ENCODE results near the gene ZNF143. TPM values are rescaled to one million over a fixed set of nuclear protein-coding genes. Genes with fewer than 3 reads are reported as not detected.

Gene ZNF143
- total RNA-seq, 1 donor from 2014 or later: 28.3 TPM

DNA sequence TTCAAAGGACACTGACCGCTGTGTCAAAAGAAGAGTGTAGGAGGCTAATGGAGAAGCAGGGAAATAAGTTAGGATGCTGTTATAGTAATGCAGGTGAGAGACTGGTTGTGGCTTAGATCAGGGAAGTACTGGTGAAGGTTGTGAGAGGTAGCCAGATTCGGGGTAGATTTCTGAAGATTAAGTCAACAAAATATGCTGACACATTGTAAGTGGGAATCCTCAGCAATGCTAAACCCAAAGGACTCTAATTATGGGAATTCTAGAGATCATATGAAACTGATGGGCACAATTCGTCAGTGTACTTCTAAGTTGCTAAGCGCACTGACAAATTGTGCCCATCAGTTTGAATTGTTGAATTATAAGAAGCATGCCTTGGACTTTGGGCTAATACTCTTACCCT is 10.0 kb downstream of the ZNF143 start:
- Mint-ChIP-seq H3K36me3 (ENCODE audit: low read depth, unreplicated experiment) (peaks cover 4% of the 10 kb centered on the region), H3K9me3 (ENCODE audit: unreplicated experiment) (no peaks in the 10 kb centered on the region), H3K4me3 (ENCODE audit: unreplicated experiment) (no peak overlapping the region), H3K27me3 (ENCODE audit: low read depth, unreplicated experiment) (no peaks in the 10 kb centered on the region), H3K27ac (ENCODE audit: unreplicated experiment) (no peak overlapping the region), H3K4me1 (ENCODE audit: low read depth, unreplicated experiment) (no peaks in the 10 kb centered on the region)
- no peak overlapping the region for H3K9ac ChIP-seq (ENCODE audit: low read length)
- no peak overlapping the region for H3K4me2 ChIP-seq (ENCODE audit: low read length)
- H4K20me1 ChIP-seq (ENCODE audit: insufficient read depth, low read length): peaks cover 19% of the 10 kb centered on the region
- H3K27me3 ChIP-seq (ENCODE audit: insufficient read depth, low read length): no peaks in the 10 kb centered on the region
- no peak overlapping the region for H3K27ac ChIP-seq (ENCODE audit: low read depth, low read length)
- H2AFZ ChIP-seq (ENCODE audit: low read depth, low read length): no peak overlapping the region
- no peak for TF ChIP-seq EZH2 (IDR thresholded peaks at IDR 0.05; ENCODE audit: insufficient read depth, low read length)
- no peak for TF ChIP-seq CTCF (IDR thresholded peaks at IDR 0.05; ENCODE audit: insufficient read depth, low read depth, low read length)
- FAIRE-seq: no peak
- no peak overlapping the region for H3K4me3 ChIP-seq (ENCODE audit: insufficient read depth, low read depth, low read length)
- peaks cover 15% of the 10 kb centered on the region for H3K36me3 ChIP-seq (ENCODE audit: insufficient read depth, low read length)
- H3K79me2 ChIP-seq (ENCODE audit: insufficient read depth, low read length): peaks cover 44% of the 10 kb centered on the region
- H3K4me1 ChIP-seq (ENCODE audit: insufficient read depth, low read length): no peaks in the 10 kb centered on the region
- no peak for DNase-seq (ENCODE audit: low read depth)
- H3K9me3 ChIP-seq (ENCODE audit: insufficient read depth, low read depth, low read length): no peaks in the 10 kb centered on the region

- H3K27ac Mint-ChIP-seq (ENCODE audit: unreplicated experiment): no peak overlapping the region
Observed at GRCh38 chr11:9473408-9473807, 12.6 kb downstream of the ZNF143 start.

More at GRCh38 chr11:9473408-9473807, 12.6 kb downstream of the ZNF143 start:
- no peak overlapping the region for H3K9ac ChIP-seq (ENCODE audit: low read length)
- peaks cover 4% of the 10 kb centered on the region for H3K36me3 Mint-ChIP-seq (ENCODE audit: low read depth, unreplicated experiment)
- H4K20me1 ChIP-seq (ENCODE audit: insufficient read depth, low read length): peaks cover 11% of the 10 kb centered on the region
- no peaks in the 10 kb centered on the region for H3K27me3 Mint-ChIP-seq (ENCODE audit: low read depth, unreplicated experiment)
- TF ChIP-seq EZH2 (IDR thresholded peaks at IDR 0.05; ENCODE audit: insufficient read depth, low read length) (no peak), CTCF (IDR thresholded peaks at IDR 0.05; ENCODE audit: insufficient read depth, low read depth, low read length) (no peak)
- FAIRE-seq (no peak), DNase-seq (ENCODE audit: low read depth) (no peak)
- H3K4me2 ChIP-seq (ENCODE audit: low read length): no peak overlapping the region
- peaks cover 21% of the 10 kb centered on the region for H3K79me2 ChIP-seq (ENCODE audit: insufficient read depth, low read length)
- H3K9me3 ChIP-seq (ENCODE audit: insufficient read depth, low read depth, low read length): no peaks in the 10 kb centered on the region
- H3K36me3 ChIP-seq (ENCODE audit: insufficient read depth, low read length): peaks cover 21% of the 10 kb centered on the region
- no peaks in the 10 kb centered on the region for H3K9me3 Mint-ChIP-seq (ENCODE audit: unreplicated experiment)
- H3K4me1 ChIP-seq (ENCODE audit: insufficient read depth, low read length): no peaks in the 10 kb centered on the region
- H3K4me1 Mint-ChIP-seq (ENCODE audit: low read depth, unreplicated experiment): no peaks in the 10 kb centered on the region
- H3K4me3 ChIP-seq (ENCODE audit: insufficient read depth, low read depth, low read length): no peak overlapping the region
- H3K4me3 Mint-ChIP-seq (ENCODE audit: unreplicated experiment): no peak overlapping the region
- H2AFZ ChIP-seq (ENCODE audit: low read depth, low read length): no peak overlapping the region
- H3K27ac ChIP-seq (ENCODE audit: low read depth, low read length): no peak overlapping the region
- H3K27me3 ChIP-seq (ENCODE audit: insufficient read depth, low read length): no peaks in the 10 kb centered on the region
